Endodermal cell (in vitro differentiated cells): ENCODE data around the gene TDRKH. TPM values are rescaled to one million over a fixed set of nuclear protein-coding genes. Genes with fewer than 3 reads are reported as not detected.

Experiments
- DNase-seq: peaks from one replicate; pipeline ENCODE4 v3.0.0-alpha.2; 2017
- H3K27ac ChIP-seq: 2 replicates; pipeline ENCODE4 v1.5.1; 2013; ENCODE audit warnings: mild to moderate bottlenecking, low read depth, low read length, moderate library complexity
- H3K27me3 ChIP-seq: 2 replicates; pipeline ENCODE4 v1.6.1; 2013; ENCODE audit warnings: mild to moderate bottlenecking, low read length, moderate library complexity; ENCODE audit not compliant: insufficient read depth, control insufficient read depth, poor library complexity, severe bottlenecking
- H3K36me3 ChIP-seq: 2 replicates; pipeline ENCODE4 v1.7.0; 2013; ENCODE audit warnings: mild to moderate bottlenecking, low read length, moderate library complexity; ENCODE audit not compliant: control insufficient read depth, insufficient read depth
- H3K4me1 ChIP-seq: one replicate; pipeline ENCODE4 v1.7.0; 2013; ENCODE audit warnings: low read length; ENCODE audit not compliant: control insufficient read depth, insufficient read depth
- H3K4me3 ChIP-seq: 2 replicates; pipeline ENCODE4 v1.5.1; 2013; ENCODE audit warnings: mild to moderate bottlenecking, low read length, moderate library complexity
- H3K9ac ChIP-seq: 2 replicates; pipeline ENCODE4 v1.6.1; 2013; ENCODE audit warnings: mild to moderate bottlenecking, low read length, moderate library complexity; ENCODE audit not compliant: poor library complexity, severe bottlenecking; ENCODE audit errors: extremely low read depth
- H3K9me3 ChIP-seq: 2 replicates; pipeline ENCODE4 v1.6.1; 2013; ENCODE audit warnings: mild to moderate bottlenecking, low read length, moderate library complexity; ENCODE audit not compliant: control insufficient read depth
- H3K27ac Mint-ChIP-seq: 2 replicates; pipeline ENCODE4 v1.8.0; 2020; ENCODE audit warnings: mixed read lengths
- H3K27me3 Mint-ChIP-seq: 2 replicates; pipeline ENCODE4 v1.8.0; 2021; ENCODE audit warnings: mild to moderate bottlenecking, mixed read lengths; ENCODE audit not compliant: insufficient read depth
- H3K36me3 Mint-ChIP-seq: 2 replicates; pipeline ENCODE4 v1.8.0; 2020; ENCODE audit warnings: low read depth, mixed read lengths
- H3K4me1 Mint-ChIP-seq: 2 replicates; pipeline ENCODE4 v1.8.0; 2020; ENCODE audit warnings: mixed read lengths
- H3K4me3 Mint-ChIP-seq: 2 replicates; pipeline ENCODE4 v1.8.0; 2020; ENCODE audit warnings: mild to moderate bottlenecking, moderate library complexity, mixed read lengths
- H3K9me3 Mint-ChIP-seq: 2 replicates; pipeline ENCODE4 v1.8.0; 2020; ENCODE audit warnings: mild to moderate bottlenecking, mixed read lengths
- CTCF ChIP-seq: fragments of 200-600 bp; sonication (generic); conservative IDR thresholded peaks from 2 replicates; pipeline ENCODE4 v1.5.0; 2021; ENCODE audit warnings: antibody characterized with exemption, mild to moderate bottlenecking
- WGBS, 2 experiments: methylation state at CpG; one replicate each; pipeline versions ENCODE4 v1.1.5 to v1.1.7; 2013; ENCODE audit warnings: missing lambda C conversion rate in 2 of 2, mixed read lengths in 1 of 2; ENCODE audit not compliant: insufficient coverage in 1 of 2, insufficient read length in 1 of 2; 5-methylcytosine and 5-hydroxymethylcytosine counted together
- total RNA-seq, 2 donors: library from RNA; stranded (reverse); fragmentation: NEBNext Ultra II Directional in 1 of 2; extraction: Animal tissue kit (Norgen Biotek cat#: 25700) in 1 of 2; gene quantifications; 2 replicates in 1 of 2; 3 replicates in 1 of 2; pipeline ENCODE4 v1.2.1, GENCODE V29; 2021

The TDRKH gene
- total RNA-seq, 2 donors from 2014 or later: 14.9 to 15.0 TPM

- Mint-ChIP-seq H3K4me3 (no peak overlapping the region), H3K27me3 (no peaks in the 10 kb centered on the region), H3K27ac (no peak overlapping the region), H3K9me3 (no peaks in the 10 kb centered on the region), H3K4me1 (peaks cover 32% of the 10 kb centered on the region), H3K36me3 (no peaks in the 10 kb centered on the region)
- TF ChIP-seq CTCF: no peak
- Histone ChIP-seq H3K4me3 (no peak overlapping the region), H3K27ac (no peak overlapping the region), H3K9me3 (no peaks in the 10 kb centered on the region), H3K4me1 (no peaks in the 10 kb centered on the region), H3K9ac (no peak overlapping the region), H3K27me3 (no peaks in the 10 kb centered on the region), H3K36me3 (no peaks in the 10 kb centered on the region)
- 63 to 84% methylated on average over 3 to 9 of the region's 9 CpGs for WGBS, 2 experiments
- DNase-seq: no peak
Observed at GRCh38 chr1:151825204-151825603, 34.9 kb upstream of the TDRKH start.

DNA sequence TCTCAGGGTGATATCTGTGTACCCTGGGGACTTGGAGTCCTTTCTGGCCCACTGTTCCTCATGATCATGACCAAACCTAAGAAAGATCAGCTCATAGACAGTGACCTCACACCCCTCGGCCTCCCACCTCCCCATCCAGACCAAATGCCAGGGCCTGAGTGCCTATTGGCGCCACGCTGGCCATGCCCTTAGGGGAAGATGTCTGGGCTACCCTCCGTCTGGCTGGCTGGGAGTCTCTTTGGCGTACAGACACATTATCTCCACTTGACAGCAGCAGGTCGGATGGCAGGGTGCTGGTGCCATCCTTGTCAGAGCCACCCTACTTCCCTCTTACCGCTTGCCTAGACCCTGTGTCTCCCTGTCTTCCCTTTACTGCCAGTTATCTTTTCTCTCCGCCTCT is 32.9 kb upstream of the TDRKH start:
- TF ChIP-seq CTCF: no peak
- 79 to 100% methylated on average over 5 to 8 of the region's 8 CpGs for WGBS, 2 experiments
- no peaks in the 10 kb centered on the region for H3K27me3 Mint-ChIP-seq
- H3K9me3 Mint-ChIP-seq: no peaks in the 10 kb centered on the region
- Histone ChIP-seq H3K27ac (no peak overlapping the region), H3K4me1 (no peaks in the 10 kb centered on the region), H3K9ac (no peak overlapping the region), H3K27me3 (no peaks in the 10 kb centered on the region), H3K36me3 (no peaks in the 10 kb centered on the region), H3K4me3 (no peak overlapping the region), H3K9me3 (no peaks in the 10 kb centered on the region)
- no peaks in the 10 kb centered on the region for H3K36me3 Mint-ChIP-seq
- H3K4me1 Mint-ChIP-seq: peaks cover 18% of the 10 kb centered on the region
- H3K27ac Mint-ChIP-seq: no peak overlapping the region
- H3K4me3 Mint-ChIP-seq: no peak overlapping the region
- DNase-seq: no peak

DNA sequence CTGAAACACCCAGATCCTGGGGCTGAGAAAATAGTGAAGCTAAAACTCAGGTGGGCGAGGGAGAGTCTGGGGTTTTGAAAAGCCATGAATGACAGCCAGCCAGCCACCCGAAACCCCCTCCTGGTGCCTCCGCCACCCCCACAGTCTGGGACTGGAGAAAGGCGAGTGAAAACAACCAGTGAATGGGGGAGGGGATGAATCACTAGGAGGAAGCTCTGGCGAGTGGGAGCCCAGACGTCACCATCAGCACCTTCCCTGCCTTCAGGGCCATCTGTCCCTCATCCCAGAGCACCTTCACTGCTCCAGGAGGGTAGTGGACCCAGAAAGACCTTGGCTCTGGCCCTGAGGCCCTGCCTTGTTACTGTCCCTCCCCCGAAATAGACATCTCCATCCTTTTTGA is 32.1 kb upstream of the TDRKH start:
- H3K27me3 ChIP-seq: no peaks in the 10 kb centered on the region
- Mint-ChIP-seq H3K36me3 (no peaks in the 10 kb centered on the region), H3K27me3 (no peaks in the 10 kb centered on the region), H3K27ac (peak overlapping the region; percentile 13), H3K4me1 (peaks cover 14% of the 10 kb centered on the region), H3K9me3 (no peaks in the 10 kb centered on the region), H3K4me3 (no peak overlapping the region)
- 77 to 100% methylated on average over 3 to 7 of the region's 7 CpGs for WGBS, 2 experiments
- no peak overlapping the region for H3K4me3 ChIP-seq
- H3K4me1 ChIP-seq: no peaks in the 10 kb centered on the region
- no peaks in the 10 kb centered on the region for H3K36me3 ChIP-seq
- no peak for TF ChIP-seq CTCF
- DNase-seq: no peak
- no peaks in the 10 kb centered on the region for H3K9me3 ChIP-seq
- no peak overlapping the region for H3K27ac ChIP-seq
- no peak overlapping the region for H3K9ac ChIP-seq
